A549 (cell line): ENCODE results near the gene SNX30. TPM values are rescaled to one million over a fixed set of nuclear protein-coding genes. Genes with fewer than 3 reads are reported as not detected.

Experiments used
- ATAC-seq, 2 experiments: fragments of 200-7000 bp in 1 of 2; fragments of >200 bp in 1 of 2; cut with Nextera tagmentation in 1 of 2; cut with Tn5 transposase in 1 of 2; 3 replicates each; pipeline versions ENCODE4 v1.8.0 to v1.9.1; 2018 to 2020; ENCODE audit warnings: mild to moderate bottlenecking in 1 of 2, moderate library complexity in 1 of 2
- CTCF ChIA-PET: fragments of 300-600 bp; sonication (Branson Sonifier 250); formaldehyde crosslinking; extraction: SDS; loops from one replicate; lab custom pipeline; 2021; ENCODE audit warnings: antibody characterized with exemption, inconsistent platforms; lab: Yijun Ruan, JAX
- POLR2A ChIA-PET: fragments of 350-600 bp; formaldehyde crosslinking; extraction: SDS; loops from one replicate; lab custom pipeline; 2021; ENCODE audit warnings: antibody characterized with exemption, inconsistent platforms; lab: Yijun Ruan, JAX
- DNase-seq, 2 experiments: peaks; one replicate each; pipeline versions ENCODE4 v3.0.0 to v3.0.0-alpha.2; 2011 to 2016; ENCODE audit warnings: low read depth in 1 of 2, low spot score in 1 of 2
- FAIRE-seq: peaks from 2 replicates; lab custom pipeline; 2011; peaks lifted over from hg19 to GRCh38; lab: Jason Lieb, UNC
- H3K27ac ChIP-seq, 2 experiments: fragments of >200 bp; sonication (Bioruptor Twin); formaldehyde crosslinking; 3 replicates each; pipeline ENCODE4 v1.5.1; 2016 to 2017
- H3K4me1 ChIP-seq: fragments of >200 bp; sonication (Bioruptor Twin); formaldehyde crosslinking; 3 replicates; pipeline ENCODE4 v1.6.1; 2016
- H3K4me2 ChIP-seq: fragments of >200 bp; sonication (Bioruptor Twin); formaldehyde crosslinking; 3 replicates; pipeline ENCODE4 v1.6.1; 2016
- H3K4me3 ChIP-seq: fragments of >200 bp; sonication (Bioruptor Twin); formaldehyde crosslinking; 3 replicates; pipeline ENCODE4 v1.5.1; 2016
- H3K9me3 ChIP-seq: fragments of >200 bp; sonication (Bioruptor Twin); formaldehyde crosslinking; 3 replicates; pipeline ENCODE4 v1.6.1; 2016
- BCL3 ChIP-seq: fragments of >200 bp; sonication (Bioruptor Twin); formaldehyde crosslinking; IDR thresholded peaks from 3 replicates; pipeline ENCODE4 v1.6.1; 2016
- BHLHE40 ChIP-seq: IDR thresholded peaks from 2 replicates; pipeline ENCODE4 v1.6.1; 2012; ENCODE audit warnings: low read depth, low read length, inconsistent platforms
- CBX2 ChIP-seq: fragments of 200-600 bp; sonication (generic); IDR thresholded peaks from 2 replicates; pipeline ENCODE4 v1.6.1; 2016; ENCODE audit warnings: low read depth, mild to moderate bottlenecking, borderline replicate concordance
- EP300 ChIP-seq, 2 experiments: fragments of >200 bp; sonication (Bioruptor Twin); formaldehyde crosslinking; IDR thresholded peaks; 2 replicates in 1 of 2; 3 replicates in 1 of 2; pipeline ENCODE4 v1.6.1; 2016 to 2017
- ESRRA ChIP-seq: fragments of 150-350 bp; IDR thresholded peaks from 2 replicates; pipeline ENCODE4 v1.6.1; 2014; ENCODE audit warnings: mild to moderate bottlenecking, low read length, borderline replicate concordance
- FOSL2 ChIP-seq, 2 experiments: fragments of 450-650 bp in 1 of 2; fragments of >200 bp in 1 of 2; sonication (Bioruptor Twin) in 1 of 2; formaldehyde crosslinking; IDR thresholded peaks; 2 replicates each; pipeline versions ENCODE4 v1.5.0 to v1.6.1; 2016 to 2020; ENCODE audit warnings: mild to moderate bottlenecking in 1 of 2, moderate library complexity in 1 of 2
- GATA3 ChIP-seq: IDR thresholded peaks from 2 replicates; pipeline ENCODE4 v1.6.1; 2012; ENCODE audit warnings: borderline replicate concordance
- HDAC2 ChIP-seq: fragments of 200-600 bp; sonication (generic); IDR thresholded peaks from 2 replicates; pipeline ENCODE4 v1.6.1; 2016
- HEYL ChIP-seq: fragments of 250-450 bp; sonication (Bioruptor Pico); IDR thresholded peaks from 2 replicates; pipeline ENCODE4 v1.8.0; 2021; ENCODE audit warnings: mild to moderate bottlenecking, moderate library complexity
- JUN ChIP-seq, 2 experiments: fragments of >200 bp; sonication (Bioruptor Twin); formaldehyde crosslinking; IDR thresholded peaks; 2 replicates in 1 of 2; 3 replicates in 1 of 2; pipeline ENCODE4 v1.6.1; 2016 to 2017
- KDM1A ChIP-seq: fragments of 200-600 bp; sonication (generic); IDR thresholded peaks from 2 replicates; pipeline ENCODE4 v1.6.1; 2016; ENCODE audit warnings: low read depth, mild to moderate bottlenecking
- KDM5A ChIP-seq: fragments of 200-600 bp; sonication (generic); IDR thresholded peaks from 2 replicates; pipeline ENCODE4 v1.6.1; 2016; ENCODE audit warnings: antibody characterized with exemption, mild to moderate bottlenecking
- NPAS2 ChIP-seq: fragments of 250-450 bp; sonication (Bioruptor Pico); IDR thresholded peaks from 2 replicates; pipeline ENCODE4 v1.8.0; 2022; ENCODE audit warnings: mild to moderate bottlenecking, moderate library complexity, borderline replicate concordance
- NR3C1 ChIP-seq: fragments of >200 bp; sonication (Bioruptor Twin); formaldehyde crosslinking; IDR thresholded peaks from 3 replicates; pipeline ENCODE4 v1.6.1; 2017
- POLR2AphosphoS2 ChIP-seq: conservative IDR thresholded peaks from 2 replicates; pipeline ENCODE4 v1.6.1; 2012; ENCODE audit warnings: low read length, improper control_type of control experiment, inconsistent platforms
- RAD21 ChIP-seq, 2 experiments: fragments of >200 bp in 1 of 2; sonication (Bioruptor Twin) in 1 of 2; formaldehyde crosslinking in 1 of 2; IDR thresholded peaks in 1 of 2; conservative IDR thresholded peaks in 1 of 2; 2 replicates in 1 of 2; 3 replicates in 1 of 2; pipeline ENCODE4 v1.6.1; 2012 to 2018; ENCODE audit warnings: inconsistent platforms in 1 of 2
- RCOR1 ChIP-seq: fragments of 150-350 bp; IDR thresholded peaks from 2 replicates; pipeline ENCODE4 v1.6.1; 2014; ENCODE audit warnings: antibody characterized with exemption, low read length, low read depth
- RFX5 ChIP-seq: fragments of 450-650 bp; IDR thresholded peaks from 2 replicates; pipeline ENCODE4 v1.7.1; 2014; ENCODE audit warnings: antibody characterized with exemption, mild to moderate bottlenecking, moderate library complexity
- RNF2 ChIP-seq: fragments of 200-600 bp; sonication (generic); IDR thresholded peaks from 2 replicates; pipeline ENCODE4 v1.6.1; 2016; ENCODE audit warnings: low read depth, mild to moderate bottlenecking, antibody characterized with exemption, moderate library complexity, borderline replicate concordance
- SMC3 ChIP-seq: fragments of >200 bp; sonication (Bioruptor Twin); formaldehyde crosslinking; IDR thresholded peaks from 3 replicates; pipeline ENCODE4 v1.6.1; 2018; ENCODE audit warnings: inconsistent platforms
- TFCP2L1 ChIP-seq: fragments of 250-450 bp; sonication (Bioruptor Pico); IDR thresholded peaks from 2 replicates; pipeline ENCODE4 v1.5.0; 2021; ENCODE audit warnings: mild to moderate bottlenecking
- ZC3H11A ChIP-seq: fragments of 450-650 bp; IDR thresholded peaks from 2 replicates; pipeline ENCODE4 v1.6.1; 2014; ENCODE audit warnings: antibody characterized with exemption, mild to moderate bottlenecking
- ZFP36 ChIP-seq: fragments of 450-650 bp; IDR thresholded peaks from 2 replicates; pipeline ENCODE4 v1.6.1; 2014; ENCODE audit warnings: borderline replicate concordance; ENCODE audit not compliant: partially characterized antibody
- WGBS: methylation state at CpG from one replicate; pipeline ENCODE4 v1.1.6; 2017; ENCODE audit errors: missing lambda C conversion rate; 5-methylcytosine and 5-hydroxymethylcytosine counted together
- polyA plus RNA-seq, 4 experiments: library from polyadenylated mRNA; depleted of rRNA in 3 of 4; stranded (reverse); fragments of >200 nt; fragmentation: RNase III in 1 of 4; extraction: RNeasy Plus Mini Kit Qiagen cat#74134 plus additional on column Dnase treatment in 1 of 4; gene quantifications; 2 replicates in 3 of 4; 3 replicates in 1 of 4; pipeline ENCODE4 v1.2.3, GENCODE V29; 2011 to 2017
- TF ChIP-seq, protein P1 (sequence below): fragments of >200 bp; sonication (Bioruptor Twin); formaldehyde crosslinking; IDR thresholded peaks from 2 replicates; pipeline ENCODE4 v1.6.1; 2016
- TF ChIP-seq, protein P2 (sequence below): IDR thresholded peaks from 2 replicates; pipeline ENCODE4 v1.6.1; 2012; ENCODE audit warnings: low read depth, borderline replicate concordance

The SNX30 gene
- polyA plus RNA-seq, 2 of the 4 experiments (the other 2 are of a cell fraction): 3.1 to 3.6 TPM

- H3K4me3 ChIP-seq: no peak overlapping the region
- no peak for FAIRE-seq
Measured at GRCh38 chr9:112731971-112732370, 18.6 kb upstream of the SNX30 start.

DNA sequence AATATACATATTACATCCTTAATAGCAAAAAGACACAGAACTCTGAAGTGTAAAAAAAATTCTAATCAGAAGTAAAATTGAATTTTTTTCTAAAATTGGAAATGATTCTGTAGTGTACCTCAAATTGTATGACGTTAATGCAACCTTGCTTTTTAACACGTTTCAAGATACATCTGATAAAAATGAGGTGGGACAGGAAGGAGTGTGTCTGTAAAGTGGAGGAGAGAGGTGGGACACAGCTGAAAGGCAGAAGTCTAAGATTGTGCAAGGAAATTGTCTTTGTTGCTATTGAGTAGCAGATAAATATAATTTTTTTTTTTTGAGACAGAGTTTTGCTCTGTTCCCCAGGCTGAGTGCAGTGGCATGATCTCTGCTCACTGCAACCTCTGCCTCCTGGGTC, 15.7 kb upstream of the SNX30 start:
- CTCF ChIA-PET: no interaction called here
- H3K4me3 ChIP-seq: no peak overlapping the region
- H3K4me2 ChIP-seq: no peak overlapping the region
- H3K27ac ChIP-seq: no peak overlapping the region
- FAIRE-seq (no peak), DNase-seq (no peak), ATAC-seq (no peak)
- TF ChIP-seq BCL3 (no peak), RFX5 (no peak)
- POLR2A ChIA-PET: no interaction called here
- peaks cover 8% of the 10 kb centered on the region; the same call in 1 of the 3 replicates for H3K4me1 ChIP-seq
- WGBS: 70% methylated on average over 2 of the region's 2 CpGs
- no peaks in the 10 kb centered on the region for H3K9me3 ChIP-seq

More at GRCh38 chr9:112731971-112732370, 18.6 kb upstream of the SNX30 start:
- POLR2A ChIA-PET: interaction anchor here (1.9 kb wide), 1 partner anchor 18 kb away, joined by 8 read pairs; no protein-coding TSS in a partner anchor
- peak in 1 of 2 experiments; percentile 42 for DNase-seq
- ATAC-seq: peak in 1 of 2 experiments; percentile 64; a peak in 3 of 6 replicates
- CTCF ChIA-PET: interaction anchor here (0.7 to 1.3 kb wide), 3 partner anchors 16 to 61 kb away, joined by 3 to 4 read pairs (median 3); no protein-coding TSS in a partner anchor
- no peak overlapping the region for H3K27ac ChIP-seq
- H3K4me2 ChIP-seq: peak overlapping the region; percentile 27; the same call in 2 of the 3 replicates
- WGBS: 24% methylated on average over 7 of the region's 7 CpGs
- no peaks in the 10 kb centered on the region for H3K9me3 ChIP-seq
- TF ChIP-seq KDM5A (no peak), NR3C1 (no peak), HEYL (CRISPR knock-in tag) (no peak), ESRRA (no peak), ZFP36 (no peak), RCOR1 (no peak), EP300 (IDR thresholded peaks at IDR 0.05) (no peak)
- TF ChIP-seq, protein P1, sequence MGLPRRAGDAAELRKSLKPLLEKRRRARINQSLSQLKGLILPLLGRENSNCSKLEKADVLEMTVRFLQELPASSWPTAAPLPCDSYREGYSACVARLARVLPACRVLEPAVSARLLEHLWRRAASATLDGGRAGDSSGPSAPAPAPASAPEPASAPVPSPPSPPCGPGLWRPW: no peak
- TF ChIP-seq, protein P2, sequence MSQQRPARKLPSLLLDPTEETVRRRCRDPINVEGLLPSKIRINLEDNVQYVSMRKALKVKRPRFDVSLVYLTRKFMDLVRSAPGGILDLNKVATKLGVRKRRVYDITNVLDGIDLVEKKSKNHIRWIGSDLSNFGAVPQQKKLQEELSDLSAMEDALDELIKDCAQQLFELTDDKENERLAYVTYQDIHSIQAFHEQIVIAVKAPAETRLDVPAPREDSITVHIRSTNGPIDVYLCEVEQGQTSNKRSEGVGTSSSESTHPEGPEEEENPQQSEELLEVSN: no peak
- peaks cover 8% of the 10 kb centered on the region; the same call in 1 of the 3 replicates for H3K4me1 ChIP-seq

GRCh38 chr9:112743216-112743836, 7.2 kb upstream of the SNX30 start:
- peak in 1 of 2 experiments; percentile 62; a peak in 2 of 6 replicates for ATAC-seq
- no peak for TF ChIP-seq HEYL (CRISPR knock-in tag)
- TF ChIP-seq RAD21 (conservative IDR thresholded peaks at IDR 0.05 in 1 of 2, IDR thresholded peaks at IDR 0.05 in 1 of 2): peak in 1 of 2 experiments; percentile 21; a peak in 1 of 5 replicates
- TF ChIP-seq, all 56 proteins: peak for 1
- DNase-seq (no peak), FAIRE-seq (no peak)
- WGBS: 46% methylated on average over 3 of the region's 3 CpGs
- Histone ChIP-seq H3K27ac (no peak overlapping the region), H3K9me3 (no peaks in the 10 kb centered on the region), H3K4me1 (no peaks in the 10 kb centered on the region), H3K4me2 (no peak overlapping the region), H3K4me3 (no peak overlapping the region)
- CTCF ChIA-PET: interaction anchor here (0.6 to 2.2 kb wide), 3 partner anchors 11 to 50 kb away, joined by 3 to 4 read pairs (median 3); no protein-coding TSS in a partner anchor
- POLR2A ChIA-PET: no interaction called here

- no peak for TF ChIP-seq ESRRA
- no peak for TF ChIP-seq TFCP2L1
- TF ChIP-seq, protein P2: no peak
- no peak for TF ChIP-seq BHLHE40
- TF ChIP-seq FOSL2 (IDR thresholded peaks at IDR 0.05): no peak
- TF ChIP-seq FOSL2 (CRISPR knock-in tag; IDR thresholded peaks at IDR 0.05): no peak
- no peak for TF ChIP-seq RFX5
- TF ChIP-seq HDAC2: no peak
- TF ChIP-seq CBX2: no peak
- no peak for TF ChIP-seq SMC3
- no peak for TF ChIP-seq POLR2AphosphoS2
- TF ChIP-seq NPAS2: no peak
- TF ChIP-seq GATA3: no peak
- no peak for TF ChIP-seq ZC3H11A
- TF ChIP-seq JUN (IDR thresholded peaks at IDR 0.05): no peak
- TF ChIP-seq KDM1A: no peak
- no peak for TF ChIP-seq RNF2
- Histone ChIP-seq H3K4me1 (no peaks in the 10 kb centered on the region), H3K27ac (no peak overlapping the region), H3K4me3 (no peak overlapping the region), H3K4me2 (no peak overlapping the region), H3K9me3 (no peaks in the 10 kb centered on the region)
- DNase-seq (no peak), FAIRE-seq (no peak), ATAC-seq (no peak)
- WGBS: 87% methylated on average over 4 of the region's 4 CpGs
- ChIA-PET POLR2A (no interaction called here), CTCF (interaction anchor here (0.7 to 2.2 kb wide), 2 partner anchors 11 to 25 kb away, joined by 3 to 4 read pairs; no protein-coding TSS in a partner anchor)
Measured at GRCh38 chr9:112744177-112744576, 6.4 kb upstream of the SNX30 start.
